Progenitor cell of endocrine pancreas (in vitro differentiated cells): ENCODE results near the gene CACHD1. TPM values are rescaled to one million over a fixed set of nuclear protein-coding genes. Genes with fewer than 3 reads are reported as not detected.

Source experiments
- DNase-seq: peaks from one replicate; pipeline ENCODE4 v3.0.0; 2021; ENCODE audit warnings: low spot score; ENCODE audit not compliant: unreplicated experiment
- H3K27ac Mint-ChIP-seq: 2 replicates; pipeline ENCODE4 v1.8.0; 2021; ENCODE audit warnings: mild to moderate bottlenecking, moderate library complexity, mixed read lengths
- H3K27me3 Mint-ChIP-seq: 2 replicates; pipeline ENCODE4 v1.8.0; 2021; ENCODE audit warnings: mixed read lengths
- H3K36me3 Mint-ChIP-seq: 2 replicates; pipeline ENCODE4 v1.8.0; 2022; ENCODE audit warnings: mixed read lengths; ENCODE audit not compliant: insufficient read depth
- H3K4me1 Mint-ChIP-seq: 2 replicates; pipeline ENCODE4 v1.8.0; 2021; ENCODE audit warnings: low read depth, mixed read lengths
- H3K4me3 Mint-ChIP-seq: 2 replicates; pipeline ENCODE4 v1.8.0; 2021; ENCODE audit warnings: low read depth, mild to moderate bottlenecking, moderate library complexity, mixed read lengths
- H3K9me3 Mint-ChIP-seq: 2 replicates; pipeline ENCODE4 v1.8.0; 2021; ENCODE audit warnings: low read depth, mixed read lengths
- total RNA-seq: library from RNA; stranded (reverse); gene quantifications from 2 replicates; pipeline ENCODE4 v1.2.1, GENCODE V29; 2021
- TF ChIP-seq, protein P1 (sequence below): fragments of 200-600 bp; sonication (generic); IDR thresholded peaks from one replicate; pipeline ENCODE4 v1.5.0; 2021; ENCODE audit warnings: antibody characterized with exemption, mild to moderate bottlenecking; ENCODE audit not compliant: unreplicated experiment

CACHD1 gene
- total RNA-seq, 1 donor from 2014 or later: 36.0 TPM

DNA sequence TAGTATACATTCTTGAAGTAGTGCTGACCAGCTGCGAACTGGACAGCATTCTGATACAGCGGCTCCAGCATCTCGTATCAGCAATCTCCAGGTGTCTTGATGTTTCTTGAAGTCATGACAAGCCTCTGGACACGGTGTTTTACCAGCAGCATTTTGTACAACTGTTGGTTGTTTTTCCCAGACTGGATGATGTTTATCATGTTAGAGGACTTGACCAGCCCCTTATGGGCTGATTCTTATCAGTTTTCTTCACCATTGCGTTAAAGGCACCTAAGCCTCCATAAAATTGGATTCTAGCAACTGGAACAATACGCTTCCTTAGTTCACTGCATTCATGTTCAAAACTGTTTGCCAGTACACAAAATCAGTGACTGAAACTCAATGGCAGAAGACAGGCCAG, 29.1 kb downstream of the CACHD1 start:
- H3K27me3 Mint-ChIP-seq: no peaks in the 10 kb centered on the region
- no peaks in the 10 kb centered on the region for H3K36me3 Mint-ChIP-seq
- no peaks in the 10 kb centered on the region for H3K9me3 Mint-ChIP-seq
- DNase-seq: no peak
- TF ChIP-seq, protein P1, sequence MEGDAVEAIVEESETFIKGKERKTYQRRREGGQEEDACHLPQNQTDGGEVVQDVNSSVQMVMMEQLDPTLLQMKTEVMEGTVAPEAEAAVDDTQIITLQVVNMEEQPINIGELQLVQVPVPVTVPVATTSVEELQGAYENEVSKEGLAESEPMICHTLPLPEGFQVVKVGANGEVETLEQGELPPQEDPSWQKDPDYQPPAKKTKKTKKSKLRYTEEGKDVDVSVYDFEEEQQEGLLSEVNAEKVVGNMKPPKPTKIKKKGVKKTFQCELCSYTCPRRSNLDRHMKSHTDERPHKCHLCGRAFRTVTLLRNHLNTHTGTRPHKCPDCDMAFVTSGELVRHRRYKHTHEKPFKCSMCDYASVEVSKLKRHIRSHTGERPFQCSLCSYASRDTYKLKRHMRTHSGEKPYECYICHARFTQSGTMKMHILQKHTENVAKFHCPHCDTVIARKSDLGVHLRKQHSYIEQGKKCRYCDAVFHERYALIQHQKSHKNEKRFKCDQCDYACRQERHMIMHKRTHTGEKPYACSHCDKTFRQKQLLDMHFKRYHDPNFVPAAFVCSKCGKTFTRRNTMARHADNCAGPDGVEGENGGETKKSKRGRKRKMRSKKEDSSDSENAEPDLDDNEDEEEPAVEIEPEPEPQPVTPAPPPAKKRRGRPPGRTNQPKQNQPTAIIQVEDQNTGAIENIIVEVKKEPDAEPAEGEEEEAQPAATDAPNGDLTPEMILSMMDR: no peak
- no peak overlapping the region for H3K27ac Mint-ChIP-seq
- no peak overlapping the region for H3K4me3 Mint-ChIP-seq
- peaks cover 28% of the 10 kb centered on the region for H3K4me1 Mint-ChIP-seq

DNA sequence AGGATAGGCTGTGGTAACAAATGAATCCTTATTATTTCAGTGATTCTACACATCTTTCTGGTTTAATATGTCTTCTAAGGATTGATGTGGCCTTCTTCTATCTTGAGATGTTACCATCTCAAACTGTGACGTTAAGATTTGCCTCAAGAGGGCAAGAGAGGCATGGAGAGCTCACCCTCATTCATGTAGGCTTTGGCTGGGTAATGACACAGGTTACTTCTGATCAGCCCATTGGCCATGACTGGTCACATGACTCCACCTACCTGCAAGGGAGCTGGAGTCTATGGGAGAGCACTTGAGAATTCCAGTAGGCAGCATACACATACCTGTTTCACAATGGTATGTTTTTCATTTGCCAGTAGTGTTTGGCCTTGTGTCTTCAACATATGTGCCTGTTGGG, 30.0 kb downstream of the CACHD1 start:
- Mint-ChIP-seq H3K36me3 (no peaks in the 10 kb centered on the region), H3K4me1 (peaks cover 29% of the 10 kb centered on the region), H3K9me3 (no peaks in the 10 kb centered on the region), H3K27me3 (no peaks in the 10 kb centered on the region), H3K4me3 (no peak overlapping the region), H3K27ac (no peak overlapping the region)
- TF ChIP-seq, protein P1: no peak
- no peak for DNase-seq

- H3K4me1 Mint-ChIP-seq: peaks cover 36% of the 10 kb centered on the region
Measured at GRCh38 chr1:64502083-64502482, 32.2 kb downstream of the CACHD1 start.

GRCh38 chr1:64502931-64503330, 33.0 kb downstream of the CACHD1 start:
- no peak overlapping the region for H3K4me3 Mint-ChIP-seq
- H3K27me3 Mint-ChIP-seq: no peaks in the 10 kb centered on the region
- no peak for DNase-seq
- TF ChIP-seq, protein P1: no peak
- no peak overlapping the region for H3K27ac Mint-ChIP-seq
- H3K36me3 Mint-ChIP-seq: no peaks in the 10 kb centered on the region
- H3K9me3 Mint-ChIP-seq: no peaks in the 10 kb centered on the region
- peaks cover 41% of the 10 kb centered on the region for H3K4me1 Mint-ChIP-seq

More at GRCh38 chr1:64502083-64502482, 32.2 kb downstream of the CACHD1 start:
- no peaks in the 10 kb centered on the region for H3K36me3 Mint-ChIP-seq
- no peaks in the 10 kb centered on the region for H3K27me3 Mint-ChIP-seq
- DNase-seq: no peak
- no peak overlapping the region for H3K27ac Mint-ChIP-seq
- H3K9me3 Mint-ChIP-seq: no peaks in the 10 kb centered on the region
- no peak overlapping the region for H3K4me3 Mint-ChIP-seq
- TF ChIP-seq, protein P1: no peak

DNA sequence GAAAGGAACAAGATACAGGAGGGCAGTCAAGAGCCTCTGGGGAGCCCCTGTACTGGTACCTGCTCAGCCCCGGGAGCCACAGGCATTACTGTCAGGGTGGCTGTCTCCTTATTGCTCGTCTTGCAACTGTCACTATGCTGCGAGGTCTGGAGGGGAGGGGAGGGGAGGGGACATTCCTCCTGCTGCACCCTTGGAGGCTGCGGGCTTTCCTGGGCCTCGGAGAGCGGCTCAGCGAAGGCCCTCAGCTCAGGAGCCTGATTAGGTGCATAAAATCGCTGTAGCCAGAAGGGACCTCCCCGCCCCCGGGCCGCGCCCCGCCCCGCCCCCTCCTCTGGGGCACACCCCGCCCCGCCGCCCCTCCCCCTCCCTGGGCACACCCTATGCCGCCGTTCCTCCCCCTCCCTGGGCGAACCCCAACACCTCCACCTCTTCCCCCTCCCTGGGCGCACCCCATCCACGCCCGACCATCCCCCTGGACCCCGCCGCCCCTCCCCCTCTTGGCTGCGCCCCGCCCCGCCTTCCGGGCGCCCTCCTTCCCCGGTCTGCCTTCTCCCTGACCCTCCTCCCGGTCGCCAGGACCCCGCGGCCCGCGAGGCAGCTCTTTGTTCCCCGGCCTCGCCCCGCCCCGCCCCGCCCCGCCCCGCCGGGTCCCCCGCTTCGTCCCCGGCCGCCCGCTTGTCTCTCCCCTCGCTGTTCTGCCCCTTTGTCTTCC, 35.5 kb downstream of the CACHD1 start:
- TF ChIP-seq, protein P1: no peak
- H3K36me3 Mint-ChIP-seq: no peaks in the 10 kb centered on the region
- peaks cover 47% of the 10 kb centered on the region for H3K4me1 Mint-ChIP-seq
- H3K27me3 Mint-ChIP-seq: no peaks in the 10 kb centered on the region
- no peaks in the 10 kb centered on the region for H3K9me3 Mint-ChIP-seq
- peak overlapping the region; percentile 99 for H3K27ac Mint-ChIP-seq
- H3K4me3 Mint-ChIP-seq: peak overlapping the region; percentile 85
- DNase-seq: peak; percentile 50
